GM12878 (cell line): ENCODE measurements around the gene ST6GALNAC3.

Experiments used
- CEBPB ChIP-seq, 2 experiments: fragments of 150-350 bp in 1 of 2; IDR thresholded peaks; 2 replicates each; pipeline ENCODE4 v1.6.1; 2012 to 2014; ENCODE audit warnings: low read depth in 2 of 2, low read length in 2 of 2, borderline replicate concordance in 1 of 2, inconsistent platforms in 1 of 2
- ETV6 ChIP-seq, 2 experiments: fragments of 450-650 bp in 1 of 2; IDR thresholded peaks in 1 of 2; conservative IDR thresholded peaks in 1 of 2; 2 replicates each; pipeline ENCODE4 v1.6.1; 2014; ENCODE audit warnings: antibody characterized with exemption in 1 of 2, borderline replicate concordance in 1 of 2, low read depth in 1 of 2, mild to moderate bottlenecking in 1 of 2, moderate library complexity in 1 of 2
- JUNB ChIP-seq: IDR thresholded peaks from 2 replicates; pipeline ENCODE4 v1.6.1; 2016; ENCODE audit warnings: antibody characterized with exemption, mild to moderate bottlenecking
- NBN ChIP-seq: fragments of 450-650 bp; IDR thresholded peaks from 2 replicates; pipeline ENCODE4 v1.6.1; 2016
- POLR2A ChIP-seq: IDR thresholded peaks from 2 replicates; pipeline ENCODE4 v1.6.1; 2011; ENCODE audit warnings: low read depth, mild to moderate bottlenecking, low read length
- RFX5 ChIP-seq: IDR thresholded peaks from 2 replicates; pipeline ENCODE4 v1.6.1; 2011; ENCODE audit warnings: low read depth, low read length, improper control_type of control experiment
- ZNF274 ChIP-seq: IDR thresholded peaks from one replicate; pipeline ENCODE4 v1.8.0; 2011; ENCODE audit not compliant: insufficient read length, insufficient read depth
- ZSCAN29 ChIP-seq: fragments of 450-650 bp; IDR thresholded peaks from 2 replicates; pipeline ENCODE4 v1.6.1; 2017; ENCODE audit warnings: mild to moderate bottlenecking, moderate library complexity
- TF ChIP-seq, protein P1 (sequence below), 3 experiments: IDR thresholded peaks in 2 of 3; conservative IDR thresholded peaks in 1 of 3; 2 replicates each; pipeline ENCODE4 v1.5.1; 2011; ENCODE audit warnings: low read depth in 3 of 3, low read length in 3 of 3, mild to moderate bottlenecking in 3 of 3, control low read depth in 2 of 3, moderate library complexity in 2 of 3, inconsistent platforms in 1 of 3, mixed read lengths in 1 of 3; ENCODE audit not compliant: control insufficient read depth in 2 of 3, insufficient read depth in 1 of 3; ENCODE audit errors: extremely low read depth in 1 of 3
- TF ChIP-seq, protein P2 (sequence below): fragments of 450-650 bp; IDR thresholded peaks from 2 replicates; pipeline ENCODE4 v1.6.1; 2017; ENCODE audit warnings: mild to moderate bottlenecking
- TF ChIP-seq, protein P3 (sequence below): IDR thresholded peaks from 2 replicates; pipeline ENCODE4 v1.6.1; 2011; ENCODE audit warnings: mild to moderate bottlenecking, low read depth, low read length, moderate library complexity; ENCODE audit not compliant: insufficient replicate concordance

DNA sequence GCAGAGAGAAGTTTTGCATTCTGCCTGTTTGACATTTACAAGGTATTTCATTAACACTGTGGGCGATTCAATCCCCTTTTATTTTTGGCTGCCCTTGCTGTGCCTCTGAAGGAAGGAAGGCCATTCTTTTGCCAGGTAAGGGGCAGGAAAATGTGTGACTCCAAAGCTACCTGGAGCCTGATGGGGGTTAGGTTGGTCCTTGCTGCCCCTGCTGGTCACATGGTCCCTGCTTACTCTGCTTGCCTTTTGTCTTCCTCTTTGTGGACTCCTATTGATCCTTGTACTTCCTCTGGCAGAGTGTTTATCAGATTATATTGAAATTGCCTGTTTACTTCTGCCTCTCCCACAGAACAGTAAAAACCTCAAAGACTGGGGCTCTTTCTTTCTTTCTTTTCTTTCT is 65.7 kb downstream of the ST6GALNAC3 start:
- TF ChIP-seq ZSCAN29 = no peak
- TF ChIP-seq CEBPB (IDR thresholded peaks at IDR 0.05; ENCODE audit: borderline replicate concordance in 1 of 2, low read depth in 2 of 2, low read length in 2 of 2) = no peak
- TF ChIP-seq, protein P1, sequence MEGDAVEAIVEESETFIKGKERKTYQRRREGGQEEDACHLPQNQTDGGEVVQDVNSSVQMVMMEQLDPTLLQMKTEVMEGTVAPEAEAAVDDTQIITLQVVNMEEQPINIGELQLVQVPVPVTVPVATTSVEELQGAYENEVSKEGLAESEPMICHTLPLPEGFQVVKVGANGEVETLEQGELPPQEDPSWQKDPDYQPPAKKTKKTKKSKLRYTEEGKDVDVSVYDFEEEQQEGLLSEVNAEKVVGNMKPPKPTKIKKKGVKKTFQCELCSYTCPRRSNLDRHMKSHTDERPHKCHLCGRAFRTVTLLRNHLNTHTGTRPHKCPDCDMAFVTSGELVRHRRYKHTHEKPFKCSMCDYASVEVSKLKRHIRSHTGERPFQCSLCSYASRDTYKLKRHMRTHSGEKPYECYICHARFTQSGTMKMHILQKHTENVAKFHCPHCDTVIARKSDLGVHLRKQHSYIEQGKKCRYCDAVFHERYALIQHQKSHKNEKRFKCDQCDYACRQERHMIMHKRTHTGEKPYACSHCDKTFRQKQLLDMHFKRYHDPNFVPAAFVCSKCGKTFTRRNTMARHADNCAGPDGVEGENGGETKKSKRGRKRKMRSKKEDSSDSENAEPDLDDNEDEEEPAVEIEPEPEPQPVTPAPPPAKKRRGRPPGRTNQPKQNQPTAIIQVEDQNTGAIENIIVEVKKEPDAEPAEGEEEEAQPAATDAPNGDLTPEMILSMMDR (IDR thresholded peaks at IDR 0.05 in 2 of 3, conservative IDR thresholded peaks at IDR 0.05 in 1 of 3; ENCODE audit: control insufficient read depth in 2 of 3, extremely low read depth in 1 of 3, insufficient read depth in 1 of 3, low read depth in 3 of 3, low read length in 3 of 3) = no peak
- TF ChIP-seq POLR2A = no peak
- no peak for TF ChIP-seq JUNB
- TF ChIP-seq, protein P2, sequence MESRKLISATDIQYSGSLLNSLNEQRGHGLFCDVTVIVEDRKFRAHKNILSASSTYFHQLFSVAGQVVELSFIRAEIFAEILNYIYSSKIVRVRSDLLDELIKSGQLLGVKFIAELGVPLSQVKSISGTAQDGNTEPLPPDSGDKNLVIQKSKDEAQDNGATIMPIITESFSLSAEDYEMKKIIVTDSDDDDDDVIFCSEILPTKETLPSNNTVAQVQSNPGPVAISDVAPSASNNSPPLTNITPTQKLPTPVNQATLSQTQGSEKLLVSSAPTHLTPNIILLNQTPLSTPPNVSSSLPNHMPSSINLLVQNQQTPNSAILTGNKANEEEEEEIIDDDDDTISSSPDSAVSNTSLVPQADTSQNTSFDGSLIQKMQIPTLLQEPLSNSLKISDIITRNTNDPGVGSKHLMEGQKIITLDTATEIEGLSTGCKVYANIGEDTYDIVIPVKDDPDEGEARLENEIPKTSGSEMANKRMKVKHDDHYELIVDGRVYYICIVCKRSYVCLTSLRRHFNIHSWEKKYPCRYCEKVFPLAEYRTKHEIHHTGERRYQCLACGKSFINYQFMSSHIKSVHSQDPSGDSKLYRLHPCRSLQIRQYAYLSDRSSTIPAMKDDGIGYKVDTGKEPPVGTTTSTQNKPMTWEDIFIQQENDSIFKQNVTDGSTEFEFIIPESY = no peak
- no peak for TF ChIP-seq ZNF274
- TF ChIP-seq NBN = no peak
- no peak for TF ChIP-seq RFX5
- TF ChIP-seq, protein P3, sequence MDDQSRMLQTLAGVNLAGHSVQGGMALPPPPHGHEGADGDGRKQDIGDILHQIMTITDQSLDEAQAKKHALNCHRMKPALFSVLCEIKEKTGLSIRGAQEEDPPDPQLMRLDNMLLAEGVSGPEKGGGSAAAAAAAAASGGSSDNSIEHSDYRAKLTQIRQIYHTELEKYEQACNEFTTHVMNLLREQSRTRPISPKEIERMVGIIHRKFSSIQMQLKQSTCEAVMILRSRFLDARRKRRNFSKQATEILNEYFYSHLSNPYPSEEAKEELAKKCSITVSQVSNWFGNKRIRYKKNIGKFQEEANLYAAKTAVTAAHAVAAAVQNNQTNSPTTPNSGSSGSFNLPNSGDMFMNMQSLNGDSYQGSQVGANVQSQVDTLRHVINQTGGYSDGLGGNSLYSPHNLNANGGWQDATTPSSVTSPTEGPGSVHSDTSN = no peak
- TF ChIP-seq ETV6 (conservative IDR thresholded peaks at IDR 0.05 in 1 of 2, IDR thresholded peaks at IDR 0.05 in 1 of 2; ENCODE audit: borderline replicate concordance in 1 of 2, low read depth in 1 of 2) = no peak
